ENCODE measurements around the gene BORCS8. TPM values are rescaled to one million over a fixed set of nuclear protein-coding genes. Genes with fewer than 3 reads are reported as not detected.

BORCS8 gene
- total RNA-seq, 1 donor from 2014 or later = 26.4 TPM

DNA sequence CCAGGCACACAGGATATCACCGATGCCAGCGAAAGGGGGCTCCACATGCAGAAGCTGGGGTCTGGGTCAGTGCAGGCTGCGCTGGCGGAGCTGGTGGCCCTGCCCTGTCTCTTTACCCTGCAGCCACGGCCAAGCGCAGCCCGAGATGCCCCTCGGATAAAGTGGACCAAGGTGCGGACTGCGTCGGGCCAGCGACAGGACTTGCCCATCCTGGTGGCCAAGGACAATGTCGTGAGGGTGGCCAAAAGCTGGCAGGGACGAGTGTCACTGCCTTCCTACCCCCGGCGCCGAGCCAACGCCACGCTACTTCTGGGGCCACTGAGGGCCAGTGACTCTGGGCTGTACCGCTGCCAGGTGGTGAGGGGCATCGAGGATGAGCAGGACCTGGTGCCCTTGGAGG, 27.0 kb upstream of the BORCS8 start:
- TF ChIP-seq, protein P1, sequence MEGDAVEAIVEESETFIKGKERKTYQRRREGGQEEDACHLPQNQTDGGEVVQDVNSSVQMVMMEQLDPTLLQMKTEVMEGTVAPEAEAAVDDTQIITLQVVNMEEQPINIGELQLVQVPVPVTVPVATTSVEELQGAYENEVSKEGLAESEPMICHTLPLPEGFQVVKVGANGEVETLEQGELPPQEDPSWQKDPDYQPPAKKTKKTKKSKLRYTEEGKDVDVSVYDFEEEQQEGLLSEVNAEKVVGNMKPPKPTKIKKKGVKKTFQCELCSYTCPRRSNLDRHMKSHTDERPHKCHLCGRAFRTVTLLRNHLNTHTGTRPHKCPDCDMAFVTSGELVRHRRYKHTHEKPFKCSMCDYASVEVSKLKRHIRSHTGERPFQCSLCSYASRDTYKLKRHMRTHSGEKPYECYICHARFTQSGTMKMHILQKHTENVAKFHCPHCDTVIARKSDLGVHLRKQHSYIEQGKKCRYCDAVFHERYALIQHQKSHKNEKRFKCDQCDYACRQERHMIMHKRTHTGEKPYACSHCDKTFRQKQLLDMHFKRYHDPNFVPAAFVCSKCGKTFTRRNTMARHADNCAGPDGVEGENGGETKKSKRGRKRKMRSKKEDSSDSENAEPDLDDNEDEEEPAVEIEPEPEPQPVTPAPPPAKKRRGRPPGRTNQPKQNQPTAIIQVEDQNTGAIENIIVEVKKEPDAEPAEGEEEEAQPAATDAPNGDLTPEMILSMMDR (IDR thresholded peaks at IDR 0.05; ENCODE audit: insufficient read depth, low read length, poor library complexity, severe bottlenecking) = no peak
- DNase-seq (ENCODE audit: low read depth) = no peak
- Histone ChIP-seq H3K36me3 (ENCODE audit: control insufficient read depth, insufficient read depth, low read length) (no peaks in the 10 kb centered on the region), H3K4me3 (ENCODE audit: low read depth, low read length) (no peak overlapping the region), H3K27me3 (ENCODE audit: control insufficient read depth, insufficient read depth, low read length) (peaks cover 19% of the 10 kb centered on the region)

- Histone ChIP-seq H3K4me3 (ENCODE audit: low read depth, low read length) (no peak overlapping the region), H3K27me3 (ENCODE audit: control insufficient read depth, insufficient read depth, low read length) (peaks cover 35% of the 10 kb centered on the region), H3K36me3 (ENCODE audit: control insufficient read depth, insufficient read depth, low read length) (no peaks in the 10 kb centered on the region)
- TF ChIP-seq, protein P1 (IDR thresholded peaks at IDR 0.05; ENCODE audit: insufficient read depth, low read length, poor library complexity, severe bottlenecking) = no peak
- no peak for DNase-seq (ENCODE audit: low read depth)
Observed at GRCh38 chr19:19217099-19217498, 25.1 kb upstream of the BORCS8 start.

- TF ChIP-seq, protein P1 (IDR thresholded peaks at IDR 0.05; ENCODE audit: insufficient read depth, low read length, poor library complexity, severe bottlenecking) = no peak
- DNase-seq (ENCODE audit: low read depth) = no peak
- Histone ChIP-seq H3K4me3 (ENCODE audit: low read depth, low read length) (no peak overlapping the region), H3K36me3 (ENCODE audit: control insufficient read depth, insufficient read depth, low read length) (no peaks in the 10 kb centered on the region), H3K27me3 (ENCODE audit: control insufficient read depth, insufficient read depth, low read length) (peaks cover 45% of the 10 kb centered on the region)
Observed at GRCh38 chr19:19215792-19216191, 23.8 kb upstream of the BORCS8 start.

DNA sequence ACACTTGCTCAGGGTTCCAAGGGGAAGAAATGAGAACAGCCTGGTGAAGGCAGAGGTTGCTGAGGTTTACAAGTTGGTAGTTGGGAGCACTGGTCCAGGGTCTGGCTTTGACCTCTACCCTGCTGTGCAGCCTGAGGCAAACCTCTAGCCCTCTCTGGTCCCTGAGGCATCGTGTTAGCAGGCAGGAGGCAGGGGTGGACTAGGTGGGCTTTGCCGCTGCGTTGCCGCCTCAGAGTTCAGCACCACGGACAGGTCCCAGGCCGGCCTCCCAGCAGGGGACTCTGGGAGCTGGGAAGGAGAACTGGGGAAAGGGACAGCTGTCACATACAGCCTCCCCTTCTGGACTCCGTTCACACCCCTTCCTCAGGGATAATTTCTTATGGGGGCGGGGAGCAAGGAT, 22.9 kb upstream of the BORCS8 start:
- Histone ChIP-seq H3K36me3 (ENCODE audit: control insufficient read depth, insufficient read depth, low read length) (no peaks in the 10 kb centered on the region), H3K4me3 (ENCODE audit: low read depth, low read length) (no peak overlapping the region), H3K27me3 (ENCODE audit: control insufficient read depth, insufficient read depth, low read length) (peaks cover 45% of the 10 kb centered on the region)
- DNase-seq (ENCODE audit: low read depth) = no peak
- TF ChIP-seq, protein P1 (IDR thresholded peaks at IDR 0.05; ENCODE audit: insufficient read depth, low read length, poor library complexity, severe bottlenecking) = peak; percentile 3

GRCh38 chr19:19214159-19214490, 22.2 kb upstream of the BORCS8 start:
- DNase-seq (ENCODE audit: low read depth) = no peak
- Histone ChIP-seq H3K27me3 (ENCODE audit: control insufficient read depth, insufficient read depth, low read length) (peaks cover 46% of the 10 kb centered on the region), H3K36me3 (ENCODE audit: control insufficient read depth, insufficient read depth, low read length) (no peaks in the 10 kb centered on the region), H3K4me3 (ENCODE audit: low read depth, low read length) (no peak overlapping the region)
- TF ChIP-seq, protein P1 (IDR thresholded peaks at IDR 0.05; ENCODE audit: insufficient read depth, low read length, poor library complexity, severe bottlenecking) = no peak

DNA sequence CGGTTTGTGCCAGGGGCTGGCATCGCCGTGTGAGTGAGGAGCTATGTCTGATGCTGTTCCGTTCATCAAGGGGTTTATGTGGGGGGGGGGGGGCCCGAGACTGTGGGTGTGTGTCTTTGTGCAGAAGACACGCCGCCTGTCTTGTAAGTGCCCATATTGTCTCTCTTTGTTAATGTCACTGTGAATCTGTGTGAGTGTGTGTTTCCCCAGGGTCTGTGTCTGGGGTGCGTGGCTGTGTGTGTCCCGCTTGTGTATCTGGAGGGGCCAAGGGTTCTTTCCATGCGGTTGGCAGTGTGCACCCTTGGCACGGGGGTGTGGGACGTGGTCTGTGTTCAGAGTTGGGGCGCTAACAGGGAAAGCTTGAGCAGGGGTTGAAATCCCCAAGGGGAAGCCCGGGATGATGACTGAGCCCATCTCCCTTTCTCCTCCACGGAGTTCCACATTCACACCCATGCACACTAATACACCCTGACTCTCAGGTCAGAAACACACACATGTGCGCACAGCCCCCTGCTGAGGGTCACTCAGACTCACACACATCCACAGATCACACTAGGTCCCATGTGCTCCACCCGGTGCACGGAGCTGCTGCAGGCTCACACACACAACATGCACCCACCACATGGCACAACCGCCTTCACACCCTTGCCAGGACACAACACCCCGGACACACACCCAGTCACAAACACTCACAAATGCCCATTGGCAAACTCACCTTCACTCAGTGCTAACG, 21.6 kb upstream of the BORCS8 start:
- no peak for DNase-seq (ENCODE audit: low read depth)
- TF ChIP-seq, protein P1 (IDR thresholded peaks at IDR 0.05; ENCODE audit: insufficient read depth, low read length, poor library complexity, severe bottlenecking) = no peak
- H3K4me3 ChIP-seq (ENCODE audit: low read depth, low read length) = no peak overlapping the region
- H3K27me3 ChIP-seq (ENCODE audit: control insufficient read depth, insufficient read depth, low read length) = peaks cover 43% of the 10 kb centered on the region
- H3K36me3 ChIP-seq (ENCODE audit: control insufficient read depth, insufficient read depth, low read length) = no peaks in the 10 kb centered on the region
